DOHH2 (cell line): Measurements from ENCODE around the gene GSTT2B.
"Not testable (repeated sequence)": the region's sequence is repeated elsewhere in the genome, so short reads cannot be mapped to it uniquely, and the experiment has no call there.

Experiments
- H3F3A ChIP-seq: fragments of 200-600 bp; sonication (generic), shearing (Covaris generic); 2 replicates; pipeline ENCODE4 v1.6.0; 2016; ENCODE audit warnings: antibody characterized with exemption, mild to moderate bottlenecking; ENCODE audit not compliant: control insufficient read depth, insufficient read depth
- H3K27ac ChIP-seq: fragments of 200-600 bp; sonication (generic); 2 replicates; pipeline ENCODE4 v1.5.1; 2014; ENCODE audit warnings: low read depth, mild to moderate bottlenecking, low read length, moderate library complexity
- H3K27me3 ChIP-seq: fragments of 200-600 bp; sonication (generic); 2 replicates; pipeline ENCODE4 v1.6.1; 2014; ENCODE audit warnings: mild to moderate bottlenecking, low read length, mixed read lengths; ENCODE audit not compliant: control insufficient read depth
- H3K36me3 ChIP-seq: fragments of 200-600 bp; sonication (generic); 2 replicates; pipeline ENCODE4 v1.6.1; 2014; ENCODE audit warnings: mild to moderate bottlenecking, low read length, moderate library complexity, mixed read lengths; ENCODE audit not compliant: control insufficient read depth
- H3K4me1 ChIP-seq: fragments of 200-600 bp; sonication (generic); 2 replicates; pipeline ENCODE4 v1.6.1; 2014; ENCODE audit warnings: mild to moderate bottlenecking, low read length, mixed read lengths; ENCODE audit not compliant: control insufficient read depth
- H3K4me2 ChIP-seq: fragments of 200-600 bp; sonication (generic); 2 replicates; pipeline ENCODE4 v1.6.0; 2014; ENCODE audit warnings: mild to moderate bottlenecking, low read length, moderate library complexity
- H3K4me3 ChIP-seq: fragments of 200-600 bp; sonication (generic); 2 replicates; pipeline ENCODE4 v1.5.1; 2014; ENCODE audit warnings: mild to moderate bottlenecking, low read length, mixed read lengths
- H3K79me2 ChIP-seq: fragments of 200-600 bp; sonication (generic); 2 replicates; pipeline ENCODE4 v1.6.1; 2014; ENCODE audit warnings: mild to moderate bottlenecking, low read length, mixed read lengths; ENCODE audit not compliant: control insufficient read depth
- H3K9me2 ChIP-seq: fragments of 200-600 bp; sonication (generic); replicated peaks from 2 replicates; pipeline ENCODE4 v1.6.1; 2014; ENCODE audit warnings: mild to moderate bottlenecking, low read length, mixed read lengths; ENCODE audit not compliant: control insufficient read depth
- H3K9me3 ChIP-seq: fragments of 200-600 bp; sonication (generic); 2 replicates; pipeline ENCODE4 v1.6.1; 2014; ENCODE audit warnings: antibody characterized with exemption, low read length, mixed read lengths; ENCODE audit not compliant: control insufficient read depth, insufficient read depth
- H4K20me1 ChIP-seq: fragments of 200-600 bp; sonication (generic); 2 replicates; pipeline ENCODE4 v1.6.0; 2014; ENCODE audit warnings: low read depth, mild to moderate bottlenecking, antibody characterized with exemption, low read length, moderate library complexity; ENCODE audit not compliant: control insufficient read depth, insufficient read depth
- EZH2phosphoT487 ChIP-seq: fragments of 200-600 bp; sonication (generic); IDR thresholded peaks from 2 replicates; pipeline ENCODE4 v1.6.1; 2017; ENCODE audit warnings: borderline replicate concordance, mild to moderate bottlenecking, antibody characterized with exemption, low read length, moderate library complexity, mixed read lengths
- TF ChIP-seq, protein P1 (sequence below): fragments of 200-600 bp; sonication (generic); IDR thresholded peaks from one replicate; pipeline ENCODE4 v1.5.1; 2014; ENCODE audit warnings: antibody characterized with exemption, mild to moderate bottlenecking, low read depth, low read length; ENCODE audit not compliant: poor library complexity, severe bottlenecking

The GSTT2B gene

DNA sequence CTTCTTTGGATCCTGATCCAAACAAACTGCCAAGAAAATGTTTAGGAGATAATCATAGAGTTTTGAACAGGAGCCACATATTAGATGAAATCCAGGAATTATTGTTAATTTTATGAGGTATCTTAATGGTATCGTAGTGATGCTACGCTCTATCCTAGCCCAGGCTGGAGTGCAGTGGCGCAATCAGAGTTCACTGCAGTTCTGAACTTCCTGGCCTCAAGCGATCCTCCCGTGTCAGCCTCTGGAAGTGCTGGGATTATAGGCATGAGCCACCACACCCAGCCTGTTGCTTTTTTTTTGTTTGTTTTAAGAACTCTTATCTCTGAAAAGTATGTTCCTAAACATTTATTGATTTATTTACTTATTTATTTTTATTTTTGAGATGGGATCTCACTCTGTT, 41.9 kb upstream of the GSTT2B start:
- Histone ChIP-seq H3K4me1 (no peaks in the 10 kb centered on the region), H3K4me2 (no peak overlapping the region), H3K79me2 (no peaks in the 10 kb centered on the region), H3K4me3 (no peak overlapping the region), H3K27me3 (0 out of 2 replicates have a peak, but pooled peaks cover 3% of the 10 kb centered on the region), H3K27ac (no peak overlapping the region), H4K20me1 (no peaks in the 10 kb centered on the region), H3K9me3 (no peaks in the 10 kb centered on the region), H3K36me3 (no peaks in the 10 kb centered on the region), H3F3A (no peaks in the 10 kb centered on the region), H3K9me2 (no peaks in the 10 kb centered on the region)
- TF ChIP-seq EZH2phosphoT487: no peak
- TF ChIP-seq, protein P1, sequence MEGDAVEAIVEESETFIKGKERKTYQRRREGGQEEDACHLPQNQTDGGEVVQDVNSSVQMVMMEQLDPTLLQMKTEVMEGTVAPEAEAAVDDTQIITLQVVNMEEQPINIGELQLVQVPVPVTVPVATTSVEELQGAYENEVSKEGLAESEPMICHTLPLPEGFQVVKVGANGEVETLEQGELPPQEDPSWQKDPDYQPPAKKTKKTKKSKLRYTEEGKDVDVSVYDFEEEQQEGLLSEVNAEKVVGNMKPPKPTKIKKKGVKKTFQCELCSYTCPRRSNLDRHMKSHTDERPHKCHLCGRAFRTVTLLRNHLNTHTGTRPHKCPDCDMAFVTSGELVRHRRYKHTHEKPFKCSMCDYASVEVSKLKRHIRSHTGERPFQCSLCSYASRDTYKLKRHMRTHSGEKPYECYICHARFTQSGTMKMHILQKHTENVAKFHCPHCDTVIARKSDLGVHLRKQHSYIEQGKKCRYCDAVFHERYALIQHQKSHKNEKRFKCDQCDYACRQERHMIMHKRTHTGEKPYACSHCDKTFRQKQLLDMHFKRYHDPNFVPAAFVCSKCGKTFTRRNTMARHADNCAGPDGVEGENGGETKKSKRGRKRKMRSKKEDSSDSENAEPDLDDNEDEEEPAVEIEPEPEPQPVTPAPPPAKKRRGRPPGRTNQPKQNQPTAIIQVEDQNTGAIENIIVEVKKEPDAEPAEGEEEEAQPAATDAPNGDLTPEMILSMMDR: no peak

DNA sequence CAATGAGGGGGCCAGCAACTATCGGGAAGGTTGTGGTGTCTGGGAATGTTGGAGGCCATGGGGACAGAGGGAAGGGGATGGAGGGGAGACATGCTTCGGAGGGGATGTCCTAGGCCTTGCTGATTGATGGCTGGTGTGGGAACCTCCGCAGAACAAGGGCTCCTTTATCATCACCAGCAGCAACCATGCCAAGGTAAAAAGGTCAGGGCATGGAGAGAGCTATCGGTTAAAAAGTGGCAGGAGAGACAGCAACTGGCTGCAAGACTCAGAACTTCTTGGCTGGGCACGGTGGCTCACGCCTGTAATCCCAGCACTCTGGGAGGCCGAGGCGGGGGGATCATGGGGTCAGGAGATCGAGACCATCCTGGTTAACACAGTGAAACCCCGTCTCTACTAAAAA, 41.3 kb upstream of the GSTT2B start:
- Histone ChIP-seq H4K20me1 (no peaks in the 10 kb centered on the region), H3K4me3 (no peak overlapping the region), H3K79me2 (no peaks in the 10 kb centered on the region), H3K27ac (no peak overlapping the region), H3K36me3 (no peaks in the 10 kb centered on the region), H3K9me2 (no peaks in the 10 kb centered on the region), H3K27me3 (0 out of 2 replicates have a peak, but pooled peaks cover 3% of the 10 kb centered on the region), H3F3A (no peaks in the 10 kb centered on the region), H3K4me2 (no peak overlapping the region), H3K4me1 (no peaks in the 10 kb centered on the region), H3K9me3 (no peaks in the 10 kb centered on the region)
- TF ChIP-seq, protein P1: no peak
- no peak for TF ChIP-seq EZH2phosphoT487

DNA sequence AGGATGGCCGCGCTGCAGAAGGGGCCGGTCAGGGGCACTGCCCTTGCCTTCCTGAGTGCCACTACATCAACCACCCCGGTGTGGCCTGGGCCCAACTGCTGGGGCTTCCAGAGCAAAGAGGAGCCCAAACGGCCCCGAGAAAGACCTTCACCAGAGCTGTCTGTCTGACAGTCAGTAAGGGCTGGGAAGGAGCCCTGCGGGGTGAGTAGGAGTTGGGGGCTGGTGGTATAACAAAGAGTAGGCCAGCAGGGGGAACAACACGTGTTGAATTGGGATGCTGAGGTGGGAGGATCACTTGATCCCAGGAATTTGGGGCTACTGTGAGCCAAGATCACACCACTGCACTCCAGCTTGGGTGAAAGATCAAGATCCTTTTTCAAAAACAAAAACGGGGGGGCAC, 40.3 kb upstream of the GSTT2B start:
- H3K27me3 ChIP-seq: 0 out of 2 replicates have a peak, but pooled peaks cover 3% of the 10 kb centered on the region
- no peaks in the 10 kb centered on the region for H3K9me3 ChIP-seq
- H4K20me1 ChIP-seq: no peaks in the 10 kb centered on the region
- H3K4me3 ChIP-seq: no peak overlapping the region
- H3K4me2 ChIP-seq: no peak overlapping the region
- no peaks in the 10 kb centered on the region for H3F3A ChIP-seq
- no peaks in the 10 kb centered on the region for H3K4me1 ChIP-seq
- no peaks in the 10 kb centered on the region for H3K79me2 ChIP-seq
- no peaks in the 10 kb centered on the region for H3K36me3 ChIP-seq
- H3K9me2 ChIP-seq: no peaks in the 10 kb centered on the region
- no peak overlapping the region for H3K27ac ChIP-seq
- no peak for TF ChIP-seq EZH2phosphoT487
- TF ChIP-seq, protein P1: no peak

DNA sequence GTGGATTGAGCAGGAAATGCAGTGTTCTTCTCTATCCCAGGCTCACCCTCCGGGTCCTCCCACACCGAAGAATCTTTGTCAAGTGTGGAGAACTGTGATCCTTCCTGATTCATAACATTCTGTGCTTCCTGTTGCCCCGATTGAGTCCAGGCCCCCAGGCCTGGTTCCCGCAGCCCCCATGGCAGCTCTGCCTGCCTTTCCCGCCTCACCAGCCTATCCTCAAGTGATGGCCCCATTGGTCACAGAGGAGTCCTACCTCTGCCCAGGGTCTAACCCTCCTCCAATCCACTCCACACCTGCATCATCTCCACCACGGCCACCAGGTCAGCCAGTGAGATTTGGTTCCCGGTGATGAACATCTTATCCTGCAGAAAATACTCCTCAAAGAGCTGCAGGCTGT, 38.8 kb upstream of the GSTT2B start:
- H3K27ac ChIP-seq, H3K79me2 ChIP-seq, H3K4me2 ChIP-seq, H4K20me1 ChIP-seq, H3K4me3 ChIP-seq, H3K9me3 ChIP-seq, H3K9me2 ChIP-seq, H3K4me1 ChIP-seq, H3F3A ChIP-seq, H3K27me3 ChIP-seq, H3K36me3 ChIP-seq: not testable (repeated sequence)
